HG02759 (cell line): ENCODE results near the gene TGFBR3L.

ENCODE experiments used
- ATAC-seq: cut with Tn5 transposase; IDR thresholded peaks from one replicate; pipeline ENCODE4 v1.9.1; 2021; ENCODE audit warnings: mild to moderate bottlenecking, moderate library complexity; ENCODE audit not compliant: unreplicated experiment

TGFBR3L gene

GRCh38 chr19:7914598-7915045 lies at the start of gene TGFBR3L:
Gene TGFBR3L, plus strand, starts transcription at chr19:7914830.
- no peak for ATAC-seq

DNA sequence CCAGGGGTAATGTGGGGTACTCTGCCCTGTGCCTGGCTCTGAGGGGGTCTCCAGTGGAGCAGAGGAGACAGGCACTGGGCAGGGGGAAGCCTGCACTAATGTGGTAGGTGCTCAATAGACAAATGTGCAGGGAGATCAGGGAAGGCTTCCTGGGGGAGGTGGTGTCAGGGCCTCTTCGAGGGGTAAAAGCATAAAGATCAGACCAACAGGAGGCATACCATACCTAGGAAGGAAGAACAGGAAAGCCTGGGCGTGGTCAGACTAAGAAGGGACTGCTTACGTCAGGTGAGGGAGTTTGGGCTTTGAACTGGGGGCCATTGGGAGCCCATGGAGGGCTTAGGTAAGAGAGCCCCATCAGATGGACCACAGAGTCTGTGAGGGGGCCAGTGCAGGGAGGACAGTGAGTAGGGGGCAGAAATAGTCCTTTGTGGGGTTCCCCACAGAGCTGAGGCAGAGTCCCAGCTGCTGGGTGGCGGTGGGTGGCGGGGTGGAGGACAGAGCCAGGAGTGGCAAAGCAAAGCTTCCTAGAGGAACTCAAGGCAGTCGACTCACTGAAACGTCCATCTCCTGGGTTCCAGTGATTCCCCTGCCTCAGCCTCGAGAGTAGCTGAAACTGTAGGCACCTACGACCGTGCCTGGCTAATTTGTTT lies 49.2 kb upstream of the TGFBR3L start:
- no peak for ATAC-seq

DNA sequence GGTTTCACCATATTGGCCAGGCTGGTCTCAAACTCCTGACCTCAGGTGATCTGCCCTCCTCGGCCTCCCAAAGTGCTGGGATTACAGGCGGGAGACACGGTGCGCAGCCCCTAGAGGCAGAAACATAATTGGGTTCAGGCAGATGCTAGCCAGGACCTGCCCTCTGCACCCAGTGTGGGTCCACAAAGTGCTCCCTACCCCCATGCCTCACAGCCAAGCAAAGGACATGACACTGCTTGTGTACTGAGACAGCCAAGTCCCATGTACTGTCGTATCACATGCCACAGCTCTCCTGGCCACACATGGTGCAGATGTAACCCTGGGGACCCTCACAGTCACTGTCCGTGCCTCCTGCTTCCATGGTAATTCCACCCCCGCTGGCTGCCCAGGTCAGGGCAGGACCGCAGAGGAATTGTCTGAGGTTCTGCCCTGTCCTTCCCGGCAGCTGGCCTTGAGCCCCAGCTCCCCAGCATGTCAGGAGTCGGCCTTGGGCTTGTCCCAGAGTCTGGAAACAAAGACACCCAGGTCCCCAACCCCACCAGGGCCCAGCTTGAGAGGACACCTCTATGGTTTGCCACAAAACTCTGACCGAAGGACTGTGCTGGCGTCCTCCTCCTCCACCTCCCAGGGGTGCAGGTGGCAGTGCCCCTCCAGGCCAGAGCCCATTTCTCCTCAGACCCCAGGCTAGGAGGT lies 48.1 kb upstream of the TGFBR3L start:
- ATAC-seq: no peak

DNA sequence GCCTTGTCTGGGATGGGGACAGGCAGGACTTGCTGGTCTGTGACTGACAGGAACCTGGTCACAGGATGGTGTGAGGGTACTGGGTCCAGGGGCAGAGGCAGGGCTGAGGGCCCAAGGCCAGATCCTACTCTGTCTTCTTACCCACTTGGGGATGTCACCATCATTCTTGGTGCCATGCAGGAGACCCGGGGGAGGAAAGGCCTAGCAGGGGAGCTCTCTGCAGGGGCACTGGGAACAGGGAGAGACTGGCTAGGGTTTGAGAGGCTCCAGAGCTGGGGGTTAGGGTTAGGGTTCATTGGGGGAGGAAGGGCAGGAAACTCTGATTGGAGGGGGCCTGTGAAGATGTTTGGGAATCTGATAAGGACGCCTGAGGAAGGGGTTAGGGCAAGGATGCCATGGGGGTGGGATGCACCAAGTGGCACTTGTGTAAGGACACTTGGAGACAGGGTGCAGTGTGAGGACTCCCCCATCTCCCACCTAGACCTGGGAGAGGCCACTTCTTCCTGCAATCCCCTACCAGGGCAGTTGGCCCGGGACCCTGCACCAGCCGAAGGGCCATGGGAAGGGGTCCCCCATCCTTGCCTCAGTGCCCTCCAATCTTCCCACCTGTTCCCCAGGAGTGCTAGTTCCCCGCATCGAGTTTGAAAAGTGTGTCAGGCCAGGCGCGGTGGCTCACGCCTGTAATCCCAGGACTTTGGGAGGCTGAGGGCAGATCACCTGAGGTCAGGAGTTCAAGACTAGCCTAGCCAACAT lies 47.4 kb upstream of the TGFBR3L start:
- no peak for ATAC-seq

GRCh38 chr19:7868326-7868670 lies 46.3 kb upstream of the TGFBR3L start:
- ATAC-seq: no peak

- ATAC-seq: peak; percentile 62
These were observed 45.8 kb upstream of the TGFBR3L start for GRCh38 chr19:7868671-7869452.

DNA sequence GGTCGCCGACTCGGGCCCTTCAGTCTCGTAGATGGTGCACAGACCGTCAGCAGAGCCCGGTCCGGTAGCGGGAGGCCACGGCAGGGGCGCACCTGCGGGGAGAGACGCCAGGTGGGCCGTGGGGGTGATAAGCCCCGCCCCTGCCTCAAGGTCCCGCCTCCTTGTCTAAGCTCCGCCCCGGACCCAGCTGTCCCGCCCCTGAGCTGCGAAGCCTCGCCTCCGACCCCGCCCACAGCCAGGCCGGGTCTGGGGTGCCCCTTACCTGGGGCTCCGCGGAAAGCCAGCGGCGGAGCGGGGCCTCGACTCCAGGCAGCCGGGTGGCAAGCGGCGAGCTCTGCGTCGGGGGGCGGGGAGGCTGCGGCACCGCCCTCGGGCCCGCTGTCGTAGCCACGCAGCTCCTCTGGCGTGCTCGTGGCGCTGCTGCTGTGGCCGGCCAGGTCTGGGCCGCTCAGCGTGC lies 45.1 kb upstream of the TGFBR3L start:
- peak; percentile 52 for ATAC-seq

DNA sequence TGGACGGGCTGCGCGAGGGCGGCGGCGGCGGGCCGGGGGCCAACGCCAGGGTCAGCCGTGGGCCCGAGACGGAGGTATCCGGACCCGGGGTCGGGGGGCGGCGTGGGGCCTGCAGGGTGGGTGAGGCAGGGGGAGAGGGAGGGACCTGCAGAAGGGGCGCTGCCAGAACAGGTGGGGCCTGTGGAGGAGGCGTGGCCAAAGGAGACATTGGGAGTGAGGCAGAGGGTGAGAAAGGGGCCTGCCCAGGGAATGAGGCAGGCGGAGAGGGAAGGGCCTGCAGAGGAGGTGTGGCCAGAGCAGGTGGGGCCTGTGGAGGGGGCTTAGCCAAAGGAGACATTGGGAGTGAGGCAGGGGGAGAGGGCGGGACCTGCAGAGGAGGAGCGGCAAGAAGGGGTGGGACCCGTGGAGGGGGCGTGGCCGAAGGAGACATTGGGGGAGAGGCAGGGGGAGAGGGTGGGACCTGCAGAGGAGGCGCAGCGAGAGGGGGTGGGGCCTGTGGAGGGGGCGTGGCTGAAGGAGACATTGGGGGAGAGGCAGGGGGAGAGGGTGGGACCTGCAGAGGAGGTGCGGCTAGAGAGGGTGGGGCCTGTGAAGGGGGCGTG lies 44.6 kb upstream of the TGFBR3L start:
- no peak for ATAC-seq

DNA sequence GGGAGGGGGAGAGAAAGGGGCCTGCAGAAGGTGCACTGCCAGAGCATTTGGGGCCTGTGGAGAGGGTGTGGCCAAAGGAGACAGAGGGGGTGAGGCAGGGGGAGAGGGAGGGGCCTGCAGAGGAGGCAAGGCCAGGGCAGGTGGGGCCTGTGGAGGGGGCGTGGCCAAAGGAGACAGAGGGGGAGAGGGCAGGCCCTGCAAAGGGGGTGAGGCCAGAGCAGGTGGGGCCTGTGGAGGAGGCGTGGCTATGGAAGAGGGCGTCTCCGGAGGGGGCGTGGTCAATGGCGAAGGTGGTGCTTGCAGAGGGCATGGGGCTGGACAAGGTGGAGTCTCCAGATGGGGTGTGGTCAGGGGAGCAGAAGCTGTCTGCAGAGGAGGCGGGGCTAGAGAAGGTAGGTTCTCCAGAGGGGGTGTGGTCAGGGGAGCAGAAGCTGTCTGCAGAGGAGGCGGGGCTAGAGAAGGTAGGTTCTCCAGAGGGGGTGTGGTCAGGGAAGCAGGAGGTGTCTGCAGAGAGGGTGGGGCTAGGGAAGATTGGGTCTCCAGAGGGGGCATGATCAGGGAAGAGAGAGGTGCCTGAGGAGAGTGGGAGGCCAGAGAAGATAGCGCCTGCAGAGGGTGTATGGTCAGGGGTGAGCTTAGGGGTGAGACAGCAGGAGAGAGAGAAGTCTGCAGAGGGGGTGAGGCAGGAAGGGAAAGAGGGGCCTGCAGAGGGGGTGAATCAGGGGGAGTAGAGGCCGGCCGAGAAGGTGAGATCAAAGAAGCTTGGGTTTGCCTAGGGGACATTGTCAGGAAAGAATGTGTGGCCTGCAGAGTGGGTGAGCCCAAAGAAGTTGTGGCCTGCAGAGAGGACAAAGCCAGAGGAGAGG lies 43.8 kb upstream of the TGFBR3L start:
- ATAC-seq: no peak

GRCh38 chr19:7871437-7872305 lies 43.0 kb upstream of the TGFBR3L start:
- ATAC-seq: no peak

GRCh38 chr19:7872306-7873204 lies 42.1 kb upstream of the TGFBR3L start:
- ATAC-seq: no peak

DNA sequence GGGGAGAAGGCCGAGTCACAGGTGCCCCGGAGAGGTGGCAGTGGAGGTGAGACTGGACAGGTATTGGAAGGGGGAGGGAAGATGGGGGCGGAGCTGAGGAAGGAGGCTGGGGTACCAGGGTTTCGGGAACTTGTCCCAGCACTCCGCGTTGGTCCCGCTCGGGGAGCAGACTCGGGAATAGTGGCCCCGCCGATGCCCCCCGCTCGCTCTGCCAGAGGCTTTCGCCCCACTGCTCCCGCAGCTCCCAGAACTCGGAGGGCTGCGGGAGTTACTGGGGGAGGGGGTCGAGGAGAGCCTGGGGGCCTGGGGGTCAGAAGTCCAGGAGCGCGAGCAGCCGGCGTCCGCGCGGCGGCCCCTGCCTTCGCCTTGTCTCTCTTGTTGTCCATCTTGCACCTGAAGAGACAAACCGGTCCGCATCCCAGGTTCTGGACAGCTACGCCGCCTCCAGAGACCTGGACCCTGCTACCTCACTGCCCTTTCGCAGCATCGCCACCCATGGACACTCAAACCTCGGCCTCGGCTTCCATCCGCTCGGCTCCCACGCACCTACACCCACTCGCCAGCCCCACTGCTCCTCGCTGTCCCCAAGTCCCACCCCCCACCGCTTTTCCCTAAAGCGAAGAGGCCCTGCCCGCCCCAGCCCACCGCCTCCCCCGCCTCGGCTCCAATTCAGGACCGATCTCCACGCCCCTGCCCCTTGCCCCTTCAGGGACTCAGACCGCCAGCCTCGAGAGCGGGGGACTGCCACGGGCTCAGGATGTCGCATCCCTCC lies 41.1 kb upstream of the TGFBR3L start:
- ATAC-seq: no peak

DNA sequence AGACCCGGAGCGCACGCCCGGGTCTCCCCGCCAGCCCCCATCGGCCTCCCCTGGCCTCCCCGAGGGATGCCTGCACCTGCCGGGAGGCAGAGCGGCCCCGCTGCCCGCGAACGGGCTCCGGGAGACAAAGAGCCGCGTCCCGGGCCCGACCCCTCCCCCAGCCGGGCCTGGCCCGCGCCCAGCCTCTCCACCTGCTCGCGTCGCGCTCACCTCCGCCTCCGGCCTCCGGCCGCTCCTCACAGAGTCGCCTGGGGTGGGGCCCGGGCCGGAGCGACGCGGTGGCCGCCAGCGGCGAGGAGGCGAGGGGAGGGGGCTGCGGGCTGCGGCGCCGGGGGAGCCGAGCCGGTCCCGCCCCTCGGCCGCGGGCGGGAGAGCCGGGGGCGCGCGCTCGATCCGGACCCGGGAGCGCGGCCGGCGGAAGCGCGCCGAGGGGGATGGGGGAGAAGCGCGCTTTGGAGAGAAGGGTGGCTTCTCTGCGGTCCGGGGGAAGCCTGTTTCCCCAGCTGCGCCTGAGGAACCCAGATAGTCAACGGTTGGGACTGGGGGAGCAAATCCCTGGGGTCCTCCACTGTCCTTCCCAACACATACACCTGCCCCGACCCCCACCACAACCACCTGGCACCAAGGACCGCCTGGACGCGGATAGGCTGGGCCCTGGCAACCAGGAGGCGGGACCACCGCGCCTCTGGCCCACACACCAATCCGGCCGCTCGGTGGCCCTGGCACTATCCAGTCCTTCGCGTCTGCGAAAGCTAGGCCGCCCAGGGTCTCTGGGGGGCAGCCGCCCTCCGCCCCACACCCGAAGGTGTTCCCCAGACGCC lies 40.3 kb upstream of the TGFBR3L start, which contains the start of gene PRR36:
TSS of gene PRR36 (minus strand) at position 315 of the 821 bp plus-strand sequence. CDS start 701 bp downstream, outside the sequence.
- no peak for ATAC-seq

GRCh38 chr19:7874897-7875273 lies 39.7 kb upstream of the TGFBR3L start:
- no peak for ATAC-seq

DNA sequence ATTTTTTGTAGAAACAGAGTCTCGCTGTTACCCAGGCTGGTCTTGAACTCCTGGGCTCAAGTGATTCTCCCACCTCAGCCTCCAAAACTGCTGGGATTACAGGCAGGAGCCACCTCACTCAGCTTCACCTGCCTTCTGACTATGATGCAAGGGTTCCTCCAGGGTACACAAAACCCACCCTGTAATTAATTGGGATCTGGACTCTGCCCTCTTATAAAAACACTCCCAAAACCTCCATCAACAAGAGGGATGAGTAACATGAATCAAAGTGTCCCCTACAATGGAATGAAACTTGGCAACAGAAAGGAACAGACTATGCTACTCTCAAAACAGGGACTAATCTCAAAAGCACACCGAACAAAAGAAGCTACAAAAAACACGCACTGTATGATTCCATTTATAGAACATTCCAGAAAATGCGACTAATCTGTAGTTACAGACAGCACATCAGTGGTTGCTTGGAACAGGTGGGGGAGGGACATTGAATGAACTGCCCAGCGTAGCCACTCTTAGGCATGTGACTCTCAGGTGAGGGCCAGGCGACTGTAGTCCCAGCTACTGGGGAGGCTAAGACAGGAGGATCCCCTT lies 37.3 kb upstream of the TGFBR3L start:
- ATAC-seq: no peak
